GM19328 (cell line): ENCODE data around the gene PIP5KL1.
"Not testable (repeated sequence)": the region's sequence is repeated elsewhere in the genome, so short reads cannot be mapped to it uniquely, and the experiment has no call there.

ENCODE experiments used
- ATAC-seq: cut with Tn5 transposase; IDR thresholded peaks from one replicate; pipeline ENCODE4 v1.9.1; 2021; ENCODE audit warnings: mild to moderate bottlenecking, moderate library complexity; ENCODE audit not compliant: unreplicated experiment

PIP5KL1 gene

GRCh38 chr9:127896395-127897192 lies 34.0 kb downstream of the PIP5KL1 start:
- ATAC-seq: no peak

GRCh38 chr9:127895811-127896210 lies 34.8 kb downstream of the PIP5KL1 start:
- no peak for ATAC-seq

GRCh38 chr9:127893392-127893791 lies 37.2 kb downstream of the PIP5KL1 start:
- ATAC-seq: no peak

- ATAC-seq: no peak
Observed at GRCh38 chr9:127892831-127893230, 37.7 kb downstream of the PIP5KL1 start.

GRCh38 chr9:127890053-127890452 lies 40.5 kb downstream of the PIP5KL1 start:
- no peak for ATAC-seq

GRCh38 chr9:127887792-127888191 lies 42.8 kb downstream of the PIP5KL1 start:
- ATAC-seq: no peak

- ATAC-seq: no peak
Observed at GRCh38 chr9:127886401-127886972, 44.1 kb downstream of the PIP5KL1 start.

- ATAC-seq: no peak
Observed at GRCh38 chr9:127885508-127886281, 44.9 kb downstream of the PIP5KL1 start.

- ATAC-seq: no peak
Observed at GRCh38 chr9:127884976-127885490, 45.5 kb downstream of the PIP5KL1 start.

- no peak for ATAC-seq
Observed at GRCh38 chr9:127884427-127884911, 46.1 kb downstream of the PIP5KL1 start.

GRCh38 chr9:127883959-127884358 lies 46.6 kb downstream of the PIP5KL1 start:
- no peak for ATAC-seq

GRCh38 chr9:127881715-127882114 lies 48.9 kb downstream of the PIP5KL1 start:
- ATAC-seq: not testable (repeated sequence)

- no peak for ATAC-seq
Observed at GRCh38 chr9:127880143-127880542, 50.4 kb downstream of the PIP5KL1 start.

- no peak for ATAC-seq
Observed at GRCh38 chr9:127878652-127879390, 51.8 kb downstream of the PIP5KL1 start.

- no peak for ATAC-seq
Observed at GRCh38 chr9:127878001-127878651, 52.5 kb downstream of the PIP5KL1 start.

GRCh38 chr9:127877566-127877998 lies 53.0 kb downstream of the PIP5KL1 start, which contains the start of gene AK1:
TSS of gene AK1 (minus strand) at chr9:127877675. CDS start at chr9:127874617, 3,058 bp downstream.
- no peak for ATAC-seq

GRCh38 chr9:127876764-127877562 lies 53.6 kb downstream of the PIP5KL1 start:
- no peak for ATAC-seq

- no peak for ATAC-seq
Observed at GRCh38 chr9:127876026-127876763, 54.4 kb downstream of the PIP5KL1 start.
